Smooth muscle cell of the brain vasculature (primary cell): ENCODE data around the gene RELB.

ENCODE experiments used
- DNase-seq: peaks from one replicate; pipeline ENCODE4 v3.0.0-alpha.2; 2012; ENCODE audit warnings: low read depth, low spot score

Gene RELB

DNA sequence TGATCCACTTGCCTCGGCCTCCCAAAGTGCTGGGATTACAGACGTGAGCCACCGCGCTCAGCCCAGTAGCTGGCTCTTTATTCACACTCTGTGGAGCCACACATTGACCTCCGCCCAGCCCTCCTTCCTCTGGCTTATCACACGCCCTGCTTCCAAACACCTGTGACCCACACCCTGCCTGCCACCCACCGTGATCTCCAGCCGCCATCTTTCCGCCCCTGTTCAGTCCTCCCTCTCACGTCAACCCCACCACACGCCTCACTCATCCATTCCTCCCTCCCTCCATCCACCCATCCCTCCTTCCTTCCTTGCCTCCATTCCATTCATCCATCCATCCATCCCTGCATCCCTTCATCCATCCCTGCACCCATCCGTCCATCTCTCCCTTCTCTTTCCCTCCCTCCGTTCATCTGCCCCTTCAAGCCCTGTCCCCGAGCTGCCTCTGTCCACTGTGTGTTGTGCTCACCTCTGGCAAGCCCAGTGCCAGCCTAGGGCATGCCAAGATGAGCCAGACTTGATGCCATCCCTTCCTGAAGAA lies 57.4 kb downstream of the RELB start:
- no peak for DNase-seq

GRCh38 chr19:45059258-45059965 lies 58.1 kb downstream of the RELB start:
- no peak for DNase-seq

GRCh38 chr19:45061965-45062364 lies 60.7 kb downstream of the RELB start:
- DNase-seq = no peak

- DNase-seq = no peak
Measured at GRCh38 chr19:45063851-45064801, 62.9 kb downstream of the RELB start.

- DNase-seq = no peak
Measured at GRCh38 chr19:45066921-45067661, 65.8 kb downstream of the RELB start.

DNA sequence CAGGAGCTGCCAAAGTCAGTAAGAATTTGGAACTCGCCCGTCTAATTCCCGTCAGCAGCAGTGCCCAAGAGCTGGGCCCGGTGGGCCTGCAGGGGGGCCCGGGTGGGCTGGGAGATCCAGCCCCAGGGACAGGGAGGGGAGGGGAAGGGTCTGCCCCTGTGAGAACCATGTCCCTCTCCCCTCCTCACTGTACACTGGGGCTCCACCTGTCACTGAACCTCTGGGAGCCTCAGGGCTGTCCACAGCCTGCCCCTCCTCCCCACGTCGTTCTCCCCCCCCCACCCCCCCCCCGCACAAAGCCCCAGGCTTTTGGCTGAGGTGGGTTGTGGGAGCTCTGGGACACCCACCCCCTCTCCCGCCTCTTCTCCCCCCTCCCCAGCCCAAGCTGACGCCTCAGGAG lies 66.8 kb downstream of the RELB start:
- no peak for DNase-seq

DNA sequence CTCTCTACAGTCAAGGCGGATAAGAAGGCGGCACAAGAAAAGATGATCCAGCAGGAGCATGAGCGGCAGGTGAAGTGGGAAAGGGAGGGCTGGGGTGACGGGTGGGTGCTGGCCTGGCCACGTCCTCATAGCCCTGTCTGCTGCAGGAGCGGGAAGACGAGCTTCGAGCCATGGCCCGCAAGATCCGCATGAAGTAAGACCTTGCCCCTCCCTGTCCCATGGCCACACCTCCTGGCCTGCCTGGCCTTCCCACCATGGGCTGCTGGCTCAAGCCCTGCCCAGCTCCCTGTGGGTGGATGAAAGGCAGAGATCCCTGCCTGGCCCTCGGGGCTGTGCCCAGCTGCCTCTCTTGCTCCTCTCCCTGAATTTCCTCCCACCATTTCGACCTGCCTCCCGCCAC lies 67.8 kb downstream of the RELB start:
- no peak for DNase-seq

- no peak for DNase-seq
Measured at GRCh38 chr19:45070214-45070613, 69.0 kb downstream of the RELB start.

- DNase-seq = no peak
Measured at GRCh38 chr19:45070861-45071544, 69.7 kb downstream of the RELB start.

DNA sequence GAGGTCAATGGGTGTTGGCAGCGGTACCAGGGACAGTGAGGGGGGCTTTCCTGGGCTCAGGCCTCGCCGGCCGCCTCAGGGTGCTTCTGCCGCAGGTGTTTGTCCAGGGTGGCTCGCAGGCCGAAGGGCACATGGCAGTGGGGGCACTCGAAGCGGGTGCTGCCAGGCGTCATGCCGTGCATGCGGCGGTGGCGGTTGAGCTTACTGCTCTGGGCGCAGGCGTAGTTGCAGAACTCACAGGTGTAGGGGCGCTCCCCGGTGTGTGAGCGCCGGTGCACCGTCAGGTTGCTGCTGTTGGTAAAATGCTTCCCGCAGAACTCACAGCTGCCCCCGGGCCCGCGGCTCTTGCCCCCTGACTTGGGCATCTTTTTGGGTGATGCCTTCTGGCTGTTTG lies 70.3 kb downstream of the RELB start:
- DNase-seq = no peak

DNA sequence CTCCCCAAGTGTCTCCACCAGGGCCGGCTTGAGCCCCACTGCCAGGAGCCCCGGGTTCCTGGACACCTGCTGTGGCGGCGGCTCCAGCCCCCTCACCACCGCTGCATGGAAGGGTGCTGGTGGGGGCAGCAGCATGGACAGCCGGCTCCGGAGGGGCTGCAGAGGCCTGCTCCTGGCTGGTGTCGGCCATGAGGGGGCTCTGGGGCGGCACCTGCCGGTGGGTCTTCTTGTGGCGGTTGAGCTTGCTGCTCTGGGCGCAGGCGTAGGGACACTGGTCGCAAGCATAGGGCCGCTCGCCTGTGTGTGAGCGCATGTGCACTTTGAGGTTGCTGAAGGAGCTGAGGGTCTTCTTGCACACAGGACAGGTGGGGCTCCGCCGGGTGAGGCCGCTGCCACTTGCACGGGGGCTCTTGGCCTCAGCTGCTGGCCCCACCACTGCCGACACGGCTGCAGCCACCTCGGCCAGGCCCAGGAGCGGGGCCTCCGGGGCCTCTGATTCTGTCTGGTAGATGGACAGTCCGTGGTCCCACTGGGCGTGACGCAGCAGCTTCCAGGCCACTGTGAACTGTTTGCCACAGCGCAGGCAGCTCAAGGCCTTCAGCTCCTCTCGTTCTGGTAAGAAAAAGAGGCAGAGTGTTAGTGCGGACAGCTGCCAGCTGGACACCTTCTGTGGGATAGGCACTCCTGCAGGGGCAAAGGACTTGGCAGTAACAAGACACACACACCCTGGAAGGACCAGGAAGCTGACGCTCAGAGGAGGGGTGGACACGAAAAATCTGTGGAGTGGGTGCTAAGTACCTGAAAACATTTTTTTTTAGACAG lies 70.9 kb downstream of the RELB start:
- no peak for DNase-seq

- no peak for DNase-seq
Measured at GRCh38 chr19:45074744-45075300, 73.6 kb downstream of the RELB start.

GRCh38 chr19:45075301-45076028 lies 74.2 kb downstream of the RELB start:
- DNase-seq = no peak

GRCh38 chr19:45076029-45076850 lies 75.0 kb downstream of the RELB start, which contains the start of gene ZNF296:
Gene ZNF296 (minus strand): TSS chr19:45076478. CDS start chr19:45076373, 105 bp downstream.
- DNase-seq = no peak

DNA sequence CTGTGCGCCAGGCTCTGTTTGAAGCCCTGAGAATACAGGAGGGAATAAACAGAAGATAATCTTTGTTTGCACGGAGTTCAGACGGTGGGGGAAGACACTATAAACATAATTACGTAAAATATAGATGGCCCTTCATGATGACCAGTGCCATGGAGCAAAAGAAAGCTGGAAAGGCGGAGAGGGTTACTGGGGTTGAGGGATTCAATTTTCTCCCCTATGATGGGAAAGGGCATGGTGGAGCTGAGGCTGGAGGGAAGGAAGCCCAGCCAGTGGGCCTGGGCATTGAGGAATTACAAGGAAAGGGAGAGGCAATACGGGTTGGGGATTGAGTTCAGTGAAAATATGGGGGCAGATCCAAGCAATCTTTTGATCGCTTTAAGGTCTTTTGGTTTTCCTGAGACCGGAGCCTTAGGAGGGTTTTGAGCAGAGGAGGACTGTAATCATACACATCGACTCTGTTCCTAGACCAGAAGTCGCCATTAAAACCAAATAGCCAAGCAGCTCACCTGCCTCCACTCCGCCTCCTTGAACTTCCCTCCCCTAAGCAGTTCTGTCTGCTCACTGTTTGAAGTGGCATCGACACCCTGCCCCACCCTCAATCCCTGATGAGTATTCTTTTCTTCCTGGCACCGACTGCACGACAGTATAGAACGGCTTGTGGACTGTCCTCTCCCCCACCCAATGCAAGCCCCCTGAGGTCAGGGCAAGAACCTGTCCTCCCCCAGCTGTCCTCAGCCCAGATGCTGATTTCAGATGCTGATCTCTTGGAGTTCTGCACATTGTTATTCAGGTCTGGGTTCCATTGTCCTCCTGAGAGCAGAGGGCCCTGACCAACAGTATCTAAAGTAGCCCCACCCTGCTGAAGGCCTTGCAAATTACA lies 75.8 kb downstream of the RELB start:
- no peak for DNase-seq

DNA sequence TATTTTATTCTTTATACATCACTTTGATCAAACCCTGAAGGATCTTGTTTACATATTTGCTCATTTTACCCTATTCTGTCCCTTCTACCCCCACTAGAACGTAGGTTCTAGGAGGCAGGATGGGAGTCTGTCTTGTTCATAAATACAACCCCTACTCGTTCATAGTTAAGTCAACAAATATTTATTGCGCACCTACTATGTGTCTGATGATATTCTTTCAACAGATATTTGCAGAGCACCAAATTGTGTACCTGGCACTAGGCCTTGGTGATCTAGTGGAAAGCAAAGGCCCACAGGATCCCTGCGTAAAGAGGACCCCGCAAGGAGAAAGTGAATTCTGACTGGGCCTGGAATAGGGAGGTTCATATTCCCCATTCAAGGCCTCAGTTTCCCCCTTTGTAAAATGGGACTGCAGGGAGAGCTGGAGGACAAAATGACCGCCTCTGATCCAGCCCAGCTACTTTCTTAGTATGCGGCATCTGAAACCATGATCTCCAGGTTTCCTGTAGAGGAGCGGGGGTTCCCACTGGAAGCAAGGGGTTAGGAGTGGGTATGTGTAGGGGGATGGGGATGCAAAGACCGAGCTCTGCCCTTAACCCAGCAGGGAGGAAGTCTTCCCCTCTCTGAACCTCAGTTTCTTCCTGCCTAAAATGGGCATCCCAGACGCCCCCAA lies 77.3 kb downstream of the RELB start:
- no peak for DNase-seq
